GM12872 (cell line): ENCODE data around the gene OLFM4.

ENCODE experiments used
- CTCF ChIP-seq: IDR thresholded peaks from 3 replicates; pipeline ENCODE4 v1.5.1; 2011; ENCODE audit warnings: low read depth, mild to moderate bottlenecking, low read length, moderate library complexity; ENCODE audit not compliant: insufficient read depth

The OLFM4 gene

GRCh38 chr13:53017433-53017970, 11.1 kb upstream of the OLFM4 start:
- TF ChIP-seq CTCF, result no peak

GRCh38 chr13:53018690-53019647, 9.6 kb upstream of the OLFM4 start:
- TF ChIP-seq CTCF, result no peak

GRCh38 chr13:53020764-53021335, 7.8 kb upstream of the OLFM4 start:
- TF ChIP-seq CTCF, result no peak

GRCh38 chr13:53023246-53023645, 5.4 kb upstream of the OLFM4 start:
- no peak for TF ChIP-seq CTCF

- TF ChIP-seq CTCF, result no peak
These were observed 550 bp upstream of the OLFM4 start for GRCh38 chr13:53028063-53028462.

- TF ChIP-seq CTCF, result no peak
These were observed 4.2 kb downstream of the OLFM4 start for GRCh38 chr13:53032849-53033248.

GRCh38 chr13:53038993-53039392, 10.4 kb downstream of the OLFM4 start:
- no peak for TF ChIP-seq CTCF
